Spleen (tissue), 11 donors: ENCODE results near the gene HELQ. TPM values are rescaled to one million over a fixed set of nuclear protein-coding genes. Genes with fewer than 3 reads are reported as not detected.

ENCODE experiments used
- DNase-seq: peaks from one replicate; pipeline ENCODE4 v3.0.0-alpha.2; 2020
- H3K27ac ChIP-seq, 8 donors: fragments of 200-600 bp; sonication (generic) in 7 of 8; 1 replicate in 4 of 8; 2 replicates in 4 of 8; pipeline versions ENCODE4 v1.5.0 to v1.8.0; 2016 to 2021; ENCODE audit warnings: inconsistent platforms in 4 of 8, mild to moderate bottlenecking in 4 of 8, moderate library complexity in 1 of 8
- H3K27me3 ChIP-seq, 7 donors: fragments of 200-600 bp; sonication (generic) in 6 of 7; replicated peaks in 1 of 7; 1 replicate in 4 of 7; 2 replicates in 3 of 7; pipeline versions ENCODE4 v1.5.0 to v1.8.0; 2016 to 2021; ENCODE audit warnings: inconsistent platforms in 3 of 7, mild to moderate bottlenecking in 1 of 7
- H3K36me3 ChIP-seq, 6 donors: fragments of 200-600 bp; sonication (generic) in 5 of 6; 1 replicate in 4 of 6; 2 replicates in 2 of 6; pipeline versions ENCODE4 v1.5.0 to v1.8.0; 2016 to 2021; ENCODE audit warnings: inconsistent platforms in 2 of 6
- H3K4me1 ChIP-seq, 6 donors: fragments of 200-600 bp; sonication (generic) in 5 of 6; 1 replicate in 3 of 6; 2 replicates in 3 of 6; pipeline versions ENCODE4 v1.5.0 to v1.8.0; 2016 to 2021; ENCODE audit warnings: inconsistent platforms in 3 of 6
- H3K4me3 ChIP-seq, 8 donors: fragments of 200-600 bp; sonication (generic) in 7 of 8; 1 replicate in 4 of 8; 2 replicates in 4 of 8; pipeline versions ENCODE4 v1.5.0 to v1.8.0; 2016 to 2021; ENCODE audit warnings: inconsistent platforms in 4 of 8, mild to moderate bottlenecking in 4 of 8, moderate library complexity in 2 of 8
- H3K9me3 ChIP-seq, 8 donors: fragments of 200-600 bp; sonication (generic) in 7 of 8; 1 replicate in 4 of 8; 2 replicates in 4 of 8; pipeline versions ENCODE4 v1.5.0 to v1.8.0; 2016 to 2021; ENCODE audit warnings: inconsistent platforms in 4 of 8
- CTCF ChIP-seq, 11 experiments: fragments of 200-600 bp in 7 of 11; fragments of 450-650 bp in 4 of 11; sonication (generic) in 4 of 11; IDR thresholded peaks in 8 of 11; conservative IDR thresholded peaks in 3 of 11; 1 replicate in 7 of 11; 2 replicates in 4 of 11; pipeline versions ENCODE4 v1.4.0 to v1.8.0; 2016 to 2021; ENCODE audit warnings: antibody characterized with exemption in 11 of 11, inconsistent platforms in 4 of 11, mild to moderate bottlenecking in 1 of 11
- POLR2A ChIP-seq, 3 donors: fragments of 450-650 bp; IDR thresholded peaks; one replicate each; pipeline ENCODE4 v1.5.1; 2017; ENCODE audit warnings: antibody characterized with exemption in 3 of 3, mild to moderate bottlenecking in 1 of 3
- POLR2AphosphoS5 ChIP-seq, 3 donors: sonication (generic); formaldehyde crosslinking; IDR thresholded peaks; one replicate each; pipeline ENCODE4 v1.5.1; 2017; ENCODE audit warnings: antibody characterized with exemption in 3 of 3
- WGBS, 5 donors: extraction: QIAGEN DNeasy Blood & Tissue Kit in 3 of 5; methylation state at CpG; one replicate each; pipeline versions ENCODE4 v1.1.5 to v1.1.7; 2013 to 2018; 5-methylcytosine and 5-hydroxymethylcytosine counted together
- intact Hi-C: fragments of 100-400 bp; cut with DNase I; formaldehyde crosslinking; loops from one replicate; pipeline ENCODE4 v1.15.0; 2023; ENCODE audit warnings: low total_unique reads
- polyA plus RNA-seq, 3 donors: library from polyadenylated mRNA; stranded (reverse); fragments of 200-250 nt; gene quantifications; one replicate each; pipeline ENCODE4 v1.2.1, GENCODE V29; 2013
- total RNA-seq, 7 donors: library from RNA; depleted of rRNA in 3 of 7; stranded (reverse); fragments of >200 nt in 3 of 7; fragmentation: NEBNext Ultra II Directional in 4 of 7; extraction: Animal tissue kit (Norgen Biotek cat#: 25700) in 4 of 7; gene quantifications; one replicate each; pipeline versions ENCODE4 v1.1.0 to v1.2.1, GENCODE V29; 2016 to 2021
- donor health status: healthy with polysubstance abuse.
- donor health status: DM: no; HTN: no; CAD: no; lungs with moderate emphysema.
- donor health status: DM: no; HTN: no; CAD: no.
- donor health status: Bipolar disorder and iron deficiency.
- donor health status: healthy.
- donor health status: DM: no; HTN: no; CAD: no.
- donor health status: DM: yes; HTN: yes; CAD: no.

Gene HELQ
- total and polyA plus RNA-seq, 10 donors = 7.3 to 40.7 (median 24.4) TPM

- H3K4me3 ChIP-seq = no peak overlapping the region
Measured at GRCh38 chr4:83370640-83370906, 85.0 kb downstream of the HELQ start.

GRCh38 chr4:83369831-83370639 is 85.6 kb downstream of the HELQ start:
- intact Hi-C loops = no loop called here
- Histone ChIP-seq H3K27me3 (no peaks in the 10 kb centered on the region), H3K4me3 (no peak overlapping the region), H3K4me1 (peaks cover 0 to 20% (median 0%) of the 10 kb centered on the region in 6 donors), H3K27ac (peak overlapping the region in 1 of 8 donors; percentile 25), H3K36me3 (no peaks in the 10 kb centered on the region), H3K9me3 (no peaks in the 10 kb centered on the region)
- no peak for DNase-seq
- WGBS, 5 donors = 49 to 81% (median 70%) methylated on average over 3 to 4 of the region's 4 CpGs
- TF ChIP-seq CTCF (IDR thresholded peaks at IDR 0.05 in 8 of 11, conservative IDR thresholded peaks at IDR 0.05 in 3 of 11) (no peak), POLR2A (IDR thresholded peaks at IDR 0.05) (no peak), POLR2AphosphoS5 (IDR thresholded peaks at IDR 0.05) (no peak)

More at GRCh38 chr4:83370640-83370906, 85.0 kb downstream of the HELQ start:
- DNase-seq = no peak
- peak overlapping the region in 1 of 8 donors; percentile 12 for H3K27ac ChIP-seq
- H3K27me3 ChIP-seq = no peaks in the 10 kb centered on the region
- TF ChIP-seq POLR2A (IDR thresholded peaks at IDR 0.05) = no peak
- TF ChIP-seq CTCF (IDR thresholded peaks at IDR 0.05 in 8 of 11, conservative IDR thresholded peaks at IDR 0.05 in 3 of 11) = no peak
- TF ChIP-seq POLR2AphosphoS5 (IDR thresholded peaks at IDR 0.05) = no peak
- H3K9me3 ChIP-seq = no peaks in the 10 kb centered on the region
- H3K36me3 ChIP-seq = no peaks in the 10 kb centered on the region
- peaks cover 0 to 20% (median 0%) of the 10 kb centered on the region in 6 donors for H3K4me1 ChIP-seq
- intact Hi-C loops = no loop called here
- WGBS, 5 donors = 65 to 94% (median 80%) methylated on average over 1 of the region's 1 CpG

- intact Hi-C loops = no loop called here
- Histone ChIP-seq H3K4me1 (peaks cover 0 to 2% (median 0%) of the 10 kb centered on the region in 6 donors), H3K27me3 (no peaks in the 10 kb centered on the region), H3K4me3 (no peak overlapping the region), H3K36me3 (no peaks in the 10 kb centered on the region), H3K27ac (no peak overlapping the region), H3K9me3 (no peaks in the 10 kb centered on the region)
- 31 to 68% (median 65%) methylated on average over 3 of the region's 3 CpGs for WGBS, 5 donors
- TF ChIP-seq POLR2A (IDR thresholded peaks at IDR 0.05) = no peak
- no peak for TF ChIP-seq POLR2AphosphoS5 (IDR thresholded peaks at IDR 0.05)
- no peak for TF ChIP-seq CTCF (IDR thresholded peaks at IDR 0.05 in 8 of 11, conservative IDR thresholded peaks at IDR 0.05 in 3 of 11)
- DNase-seq = no peak
Measured at GRCh38 chr4:83364312-83364711, 91.3 kb downstream of the HELQ start.

GRCh38 chr4:83362492-83363329 is 92.9 kb downstream of the HELQ start:
- intact Hi-C loops = no loop called here
- no peak overlapping the region for H3K27ac ChIP-seq
- TF ChIP-seq POLR2A (IDR thresholded peaks at IDR 0.05) (no peak), CTCF (IDR thresholded peaks at IDR 0.05 in 8 of 11, conservative IDR thresholded peaks at IDR 0.05 in 3 of 11) (peak in 5 of 11 experiments; percentile 19 to 51 (median 25)), POLR2AphosphoS5 (IDR thresholded peaks at IDR 0.05) (no peak)
- H3K4me1 ChIP-seq = no peaks in the 10 kb centered on the region
- H3K4me3 ChIP-seq = no peak overlapping the region
- no peaks in the 10 kb centered on the region for H3K27me3 ChIP-seq
- H3K9me3 ChIP-seq = no peaks in the 10 kb centered on the region
- DNase-seq = no peak
- H3K36me3 ChIP-seq = no peaks in the 10 kb centered on the region
- WGBS, 5 donors = 76 to 86% (median 80%) methylated on average over 9 of the region's 9 CpGs
